Mesenchymal stem cell (in vitro differentiated cells and primary cell): ENCODE measurements around the gene WWOX.
A peak's percentile ranks its signal among the peaks of the same experiment; 100 is the strongest.

Source experiments
- DNase-seq: peaks from one replicate; pipeline ENCODE4 v3.0.0-alpha.2; 2013
- H2AFZ ChIP-seq: one replicate; pipeline ENCODE4 v1.6.1; 2013; ENCODE audit warnings: low read depth, mild to moderate bottlenecking, control low read depth, inconsistent platforms, low read length, moderate library complexity
- H2AK5ac ChIP-seq: 2 replicates; pipeline ENCODE4 v1.6.1; 2013; ENCODE audit warnings: low read length, moderate library complexity, mild to moderate bottlenecking, inconsistent platforms; ENCODE audit not compliant: severe bottlenecking
- H2BK120ac ChIP-seq: one replicate; pipeline ENCODE4 v1.6.1; 2013; ENCODE audit warnings: low read depth, mild to moderate bottlenecking, inconsistent platforms, low read length, moderate library complexity
- H2BK12ac ChIP-seq, 2 experiments: one replicate each; pipeline ENCODE4 v1.6.1; 2013; ENCODE audit warnings: inconsistent platforms in 2 of 2, low read length in 2 of 2, mild to moderate bottlenecking in 2 of 2, moderate library complexity in 2 of 2, control low read depth in 1 of 2
- H2BK15ac ChIP-seq: one replicate; pipeline ENCODE4 v1.6.1; 2013; ENCODE audit warnings: mild to moderate bottlenecking, low read depth, inconsistent platforms; ENCODE audit not compliant: poor library complexity, severe bottlenecking
- H2BK5ac ChIP-seq: 2 replicates; pipeline ENCODE4 v1.6.1; 2013; ENCODE audit warnings: low read depth, mild to moderate bottlenecking, low read length, control low read depth, inconsistent platforms; ENCODE audit not compliant: poor library complexity, severe bottlenecking
- H3K14ac ChIP-seq, 2 experiments: one replicate each; pipeline ENCODE4 v1.6.1; 2013; ENCODE audit warnings: inconsistent platforms in 2 of 2, low read length in 2 of 2, control low read depth in 1 of 2, mild to moderate bottlenecking in 1 of 2, moderate library complexity in 1 of 2
- H3K18ac ChIP-seq, 2 experiments: one replicate each; pipeline ENCODE4 v1.6.1; 2013; ENCODE audit warnings: inconsistent platforms in 2 of 2, low read length in 2 of 2, control low read depth in 1 of 2, low read depth in 1 of 2, mild to moderate bottlenecking in 1 of 2
- H3K23ac ChIP-seq, 2 experiments: one replicate each; pipeline ENCODE4 v1.6.1; 2013; ENCODE audit warnings: inconsistent platforms in 2 of 2, low read length in 2 of 2, mild to moderate bottlenecking in 2 of 2, moderate library complexity in 2 of 2, control low read depth in 1 of 2
- H3K27ac ChIP-seq: 2 replicates; pipeline ENCODE4 v1.5.1; 2013; ENCODE audit warnings: mild to moderate bottlenecking, moderate library complexity, low read length, control low read depth, inconsistent platforms; ENCODE audit not compliant: poor library complexity, severe bottlenecking
- H3K27me3 ChIP-seq, 2 experiments: 2 replicates each; pipeline versions ENCODE4 v1.6.1 to v1.7.0; 2013; ENCODE audit warnings: low read length in 2 of 2, mild to moderate bottlenecking in 2 of 2, moderate library complexity in 2 of 2, control low read depth in 1 of 2, inconsistent platforms in 1 of 2; ENCODE audit not compliant: control insufficient read depth in 1 of 2, insufficient read depth in 1 of 2
- H3K36me3 ChIP-seq, 2 experiments: 2 replicates each; pipeline versions ENCODE4 v1.6.1 to v1.7.0; 2013; ENCODE audit warnings: low read length in 2 of 2, control low read depth in 1 of 2, inconsistent platforms in 1 of 2, low read depth in 1 of 2, mild to moderate bottlenecking in 1 of 2; ENCODE audit not compliant: insufficient read depth in 2 of 2, control insufficient read depth in 1 of 2
- H3K4ac ChIP-seq, 2 experiments: one replicate each; pipeline ENCODE4 v1.6.1; 2013; ENCODE audit warnings: inconsistent platforms in 2 of 2, low read length in 2 of 2, mild to moderate bottlenecking in 2 of 2, moderate library complexity in 2 of 2, control low read depth in 1 of 2, low read depth in 1 of 2
- H3K4me1 ChIP-seq: 2 replicates; pipeline ENCODE4 v1.6.1; 2013; ENCODE audit warnings: low read depth, low read length, control low read depth; ENCODE audit not compliant: control insufficient read depth, insufficient read depth
- H3K4me2 ChIP-seq: 2 replicates; pipeline ENCODE4 v1.6.1; 2013; ENCODE audit warnings: low read length, mild to moderate bottlenecking, inconsistent platforms; ENCODE audit not compliant: poor library complexity, severe bottlenecking
- H3K4me3 ChIP-seq, 2 experiments: 2 replicates each; pipeline versions ENCODE4 v1.5.1 to v1.7.0; 2013; ENCODE audit warnings: low read length in 2 of 2, mild to moderate bottlenecking in 2 of 2, control low read depth in 1 of 2, low read depth in 1 of 2; ENCODE audit not compliant: insufficient read depth in 1 of 2
- H3K79me1 ChIP-seq: replicated peaks from 2 replicates; pipeline ENCODE4 v1.6.1; 2013; ENCODE audit warnings: mild to moderate bottlenecking, control low read depth, low read length, inconsistent platforms; ENCODE audit not compliant: poor library complexity, severe bottlenecking
- H3K9ac ChIP-seq: 2 replicates; pipeline ENCODE4 v1.7.0; 2013; ENCODE audit warnings: mild to moderate bottlenecking, low read length, moderate library complexity
- H3K9me3 ChIP-seq: 2 replicates; pipeline ENCODE4 v1.7.0; 2013; ENCODE audit warnings: mild to moderate bottlenecking, low read length; ENCODE audit not compliant: control insufficient read depth
- H4K8ac ChIP-seq: one replicate; pipeline ENCODE4 v1.6.1; 2013; ENCODE audit warnings: inconsistent platforms, mild to moderate bottlenecking, low read length, moderate library complexity
- H4K91ac ChIP-seq: one replicate; pipeline ENCODE4 v1.6.1; 2013; ENCODE audit warnings: mild to moderate bottlenecking, low read length, inconsistent platforms
- WGBS: methylation state at CpG from one replicate; pipeline ENCODE4 v1.1.7; 2013; ENCODE audit warnings: mixed read lengths; 5-methylcytosine and 5-hydroxymethylcytosine counted together

WWOX gene

DNA sequence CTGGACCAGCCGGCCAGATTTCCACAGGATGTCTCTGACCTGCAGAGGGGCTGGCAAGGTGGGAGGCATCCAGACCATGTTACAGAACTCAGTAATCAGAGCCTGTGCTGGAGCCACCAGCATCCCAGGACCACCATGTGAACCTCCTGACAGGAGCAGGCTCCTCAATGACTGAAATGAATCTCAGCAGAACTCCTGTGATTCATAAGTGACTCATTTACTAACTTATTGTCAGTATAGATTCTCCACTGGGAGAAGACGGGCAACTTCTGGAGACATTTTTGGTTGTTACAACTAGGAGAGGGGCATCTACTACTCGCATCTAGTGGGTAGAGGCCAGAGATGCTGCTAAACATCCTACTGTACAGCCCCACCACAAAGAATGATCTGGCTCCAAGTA lies 3.1 kb upstream of the WWOX start:
- 87% methylated on average over 3 of the region's 3 CpGs for WGBS
- Histone ChIP-seq H3K4me1 (peaks cover 4% of the 10 kb centered on the region), H2AFZ (no peak overlapping the region), H3K27me3 (peaks cover 8 to 20% of the 10 kb centered on the region in 2 experiments), H2BK15ac (no peak overlapping the region), H4K8ac (no peak overlapping the region), H3K23ac (no peak overlapping the region), H3K9ac (no peak overlapping the region), H2BK5ac (no peak overlapping the region), H3K27ac (no peak overlapping the region), H3K14ac (no peak overlapping the region), H2AK5ac (no peak overlapping the region), H2BK120ac (no peak overlapping the region), H3K9me3 (no peaks in the 10 kb centered on the region), H3K4ac (no peak overlapping the region), H2BK12ac (no peak overlapping the region), H3K36me3 (no peaks in the 10 kb centered on the region), H3K4me2 (no peak overlapping the region), H4K91ac (no peak overlapping the region), H3K18ac (no peak overlapping the region), H3K4me3 (no peak overlapping the region), H3K79me1 (peaks cover 4% of the 10 kb centered on the region)
- no peak for DNase-seq

DNA sequence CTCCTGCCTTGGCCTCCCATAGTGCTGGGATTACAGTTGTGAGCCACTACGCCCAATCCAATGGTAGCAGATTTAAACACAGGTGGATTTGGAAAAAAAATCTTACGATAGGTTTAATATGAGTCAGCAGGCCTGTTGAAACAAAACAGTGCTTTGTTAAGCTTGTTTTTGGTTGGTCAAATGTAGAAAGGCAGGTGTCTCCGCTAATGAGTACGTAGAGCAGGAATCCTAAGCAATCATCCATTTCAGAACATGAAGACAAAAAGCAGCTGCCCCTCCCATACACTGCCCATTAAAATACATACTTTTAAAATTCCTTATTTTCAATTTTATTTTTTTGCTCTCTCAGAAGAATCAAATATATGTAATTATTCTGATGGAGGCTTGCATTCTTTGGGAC lies 1.9 kb upstream of the WWOX start:
- no peak overlapping the region for H3K14ac ChIP-seq
- H3K27ac ChIP-seq: no peak overlapping the region
- H3K79me1 ChIP-seq: peaks cover 15% of the 10 kb centered on the region
- H3K4me3 ChIP-seq: no peak overlapping the region
- no peak overlapping the region for H4K8ac ChIP-seq
- H2AK5ac ChIP-seq: no peak overlapping the region
- no peak overlapping the region for H2BK120ac ChIP-seq
- no peak overlapping the region for H3K18ac ChIP-seq
- H3K4me2 ChIP-seq: no peak overlapping the region
- H3K27me3 ChIP-seq: peaks cover 4 to 15% of the 10 kb centered on the region in 2 experiments
- H3K36me3 ChIP-seq: peaks cover 0 to 5% of the 10 kb centered on the region in 2 experiments
- no peak overlapping the region for H2BK15ac ChIP-seq
- H2BK5ac ChIP-seq: no peak overlapping the region
- no peak overlapping the region for H2BK12ac ChIP-seq
- no peak overlapping the region for H2AFZ ChIP-seq
- H3K9ac ChIP-seq: no peak overlapping the region
- no peak overlapping the region for H3K23ac ChIP-seq
- WGBS: 96% methylated on average over 4 of the region's 4 CpGs
- H3K4ac ChIP-seq: no peak overlapping the region
- no peak overlapping the region for H4K91ac ChIP-seq
- peaks cover 6% of the 10 kb centered on the region for H3K4me1 ChIP-seq
- no peaks in the 10 kb centered on the region for H3K9me3 ChIP-seq
- no peak for DNase-seq

DNA sequence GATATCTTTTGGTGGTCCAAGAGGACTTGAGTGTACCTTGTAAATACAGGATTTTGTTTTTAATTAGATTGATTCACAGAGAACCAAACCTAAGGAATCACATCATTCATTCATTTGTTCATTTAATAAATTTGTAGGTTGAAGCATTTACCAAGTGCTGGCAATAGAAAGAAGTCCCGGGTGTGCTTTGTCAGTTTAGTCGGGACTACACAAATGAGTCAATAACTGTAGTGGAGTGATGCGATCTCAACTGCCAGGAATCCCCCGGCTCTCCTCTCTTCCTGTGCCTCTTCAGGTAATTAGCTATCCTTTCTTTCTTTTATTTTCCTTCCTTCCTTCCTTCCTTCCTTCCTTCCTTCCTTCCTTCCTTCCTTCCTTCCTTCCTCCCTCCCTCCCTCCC lies 1.4 kb upstream of the WWOX start:
- no peak overlapping the region for H3K14ac ChIP-seq
- H3K9ac ChIP-seq: no peak overlapping the region
- H3K79me1 ChIP-seq: peaks cover 19% of the 10 kb centered on the region
- 81% methylated on average over 4 of the region's 4 CpGs for WGBS
- no peak overlapping the region for H2BK12ac ChIP-seq
- peaks cover 0 to 10% of the 10 kb centered on the region in 2 experiments for H3K27me3 ChIP-seq
- H4K8ac ChIP-seq: no peak overlapping the region
- no peak overlapping the region for H2BK5ac ChIP-seq
- no peak overlapping the region for H3K4ac ChIP-seq
- H4K91ac ChIP-seq: no peak overlapping the region
- H2AK5ac ChIP-seq: no peak overlapping the region
- no peak overlapping the region for H3K18ac ChIP-seq
- H3K36me3 ChIP-seq: peaks cover 0 to 5% of the 10 kb centered on the region in 2 experiments
- H2BK120ac ChIP-seq: no peak overlapping the region
- H3K4me3 ChIP-seq: no peak overlapping the region
- H3K4me1 ChIP-seq: peaks cover 7% of the 10 kb centered on the region
- no peaks in the 10 kb centered on the region for H3K9me3 ChIP-seq
- no peak for DNase-seq
- H3K23ac ChIP-seq: no peak overlapping the region
- H3K4me2 ChIP-seq: no peak overlapping the region
- no peak overlapping the region for H2BK15ac ChIP-seq
- no peak overlapping the region for H3K27ac ChIP-seq
- H2AFZ ChIP-seq: no peak overlapping the region

DNA sequence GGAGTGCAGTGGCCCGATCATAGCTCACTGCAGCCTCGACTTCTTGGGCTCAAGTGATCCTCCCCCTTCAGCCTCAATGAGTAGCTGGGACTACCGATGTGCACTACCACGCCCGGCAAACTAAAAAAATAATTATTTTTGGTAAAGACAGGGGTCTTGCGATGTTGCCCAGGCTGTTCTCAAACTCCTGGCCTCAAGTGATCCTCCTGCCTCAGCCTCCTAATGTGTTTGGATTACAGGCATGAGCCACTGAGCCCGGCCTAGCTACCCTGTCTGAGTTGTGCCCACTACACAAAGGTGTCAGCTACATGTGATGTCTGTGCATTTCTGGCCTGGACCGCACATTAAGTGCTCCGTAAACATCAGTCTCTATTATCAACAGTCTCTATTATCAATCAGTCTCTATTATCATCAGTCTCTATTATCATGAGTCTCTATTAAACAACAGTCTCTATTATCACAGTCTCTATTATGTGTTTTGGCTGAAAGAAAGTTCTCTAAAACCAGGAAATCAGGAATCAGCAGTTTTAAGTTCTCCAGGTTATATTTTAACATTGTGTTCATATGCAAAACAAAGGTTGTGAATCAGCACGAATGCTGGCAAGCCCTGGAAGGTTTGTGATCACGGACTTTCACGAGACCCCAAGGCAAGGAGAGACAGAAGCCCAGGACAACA lies 721 bp upstream of the WWOX start:
- WGBS: 70% methylated on average over 12 of the region's 12 CpGs
- peaks cover 0 to 5% of the 10 kb centered on the region in 2 experiments for H3K36me3 ChIP-seq

More for the DNA sequence above, 721 bp upstream of the WWOX start:
- H4K8ac ChIP-seq: peak overlapping the region; percentile 85
- H4K91ac ChIP-seq: no peak overlapping the region
- peaks cover 21% of the 10 kb centered on the region for H3K79me1 ChIP-seq
- H2AK5ac ChIP-seq: no peak overlapping the region
- peak overlapping the region in 1 of 2 experiments; percentile 99 for H3K4me3 ChIP-seq
- peak overlapping the region; percentile 86 for H3K4me2 ChIP-seq
- H3K27me3 ChIP-seq: peaks cover 0 to 3% of the 10 kb centered on the region in 2 experiments
- H2AFZ ChIP-seq: peak overlapping the region; percentile 92
- no peak overlapping the region for H3K18ac ChIP-seq
- H2BK120ac ChIP-seq: no peak overlapping the region
- no peak overlapping the region for H3K23ac ChIP-seq
- no peaks in the 10 kb centered on the region for H3K9me3 ChIP-seq
- no peak overlapping the region for H2BK15ac ChIP-seq
- no peak overlapping the region for H3K14ac ChIP-seq
- H3K9ac ChIP-seq: peak overlapping the region; percentile 97
- no peak for DNase-seq
- H3K4me1 ChIP-seq: peaks cover 7% of the 10 kb centered on the region
- H2BK12ac ChIP-seq: no peak overlapping the region
- no peak overlapping the region for H3K4ac ChIP-seq
- H3K27ac ChIP-seq: peak overlapping the region; percentile 78
- H2BK5ac ChIP-seq: no peak overlapping the region
